ENCODE measurements around the gene FAR2.

Gene FAR2

GRCh38 chr12:29200586-29200985, 51.5 kb downstream of the FAR2 start:
- FAIRE-seq (no peak), DNase-seq (ENCODE audit: insufficient read length, low spot score) (no peak)

GRCh38 chr12:29201296-29201695, 52.2 kb downstream of the FAR2 start:
- FAIRE-seq: no peak
- DNase-seq (ENCODE audit: insufficient read length, low spot score): no peak

- FAIRE-seq (no peak), DNase-seq (ENCODE audit: insufficient read length, low spot score) (no peak)
These were observed 52.7 kb downstream of the FAR2 start for GRCh38 chr12:29201746-29202145.

- DNase-seq (ENCODE audit: insufficient read length, low spot score) (no peak), FAIRE-seq (no peak)
These were observed 55.4 kb downstream of the FAR2 start for GRCh38 chr12:29204521-29204920.

GRCh38 chr12:29207120-29207519, 58.0 kb downstream of the FAR2 start:
- no peak for DNase-seq (ENCODE audit: insufficient read length, low spot score)
- no peak for FAIRE-seq

- DNase-seq (ENCODE audit: insufficient read length, low spot score): no peak
- no peak for FAIRE-seq
These were observed 59.0 kb downstream of the FAR2 start for GRCh38 chr12:29208060-29208459.

- FAIRE-seq (no peak), DNase-seq (ENCODE audit: insufficient read length, low spot score) (no peak)
These were observed 60.0 kb downstream of the FAR2 start for GRCh38 chr12:29208936-29209701.

- FAIRE-seq (no peak), DNase-seq (ENCODE audit: insufficient read length, low spot score) (no peak)
These were observed 62.6 kb downstream of the FAR2 start for GRCh38 chr12:29211696-29212095.

- no peak for DNase-seq (ENCODE audit: insufficient read length, low spot score)
- FAIRE-seq: no peak
These were observed 63.8 kb downstream of the FAR2 start for GRCh38 chr12:29212682-29213403.

GRCh38 chr12:29216266-29216665, 67.2 kb downstream of the FAR2 start:
- DNase-seq (ENCODE audit: insufficient read length, low spot score) (no peak), FAIRE-seq (no peak)

GRCh38 chr12:29216797-29217575, 67.9 kb downstream of the FAR2 start:
- FAIRE-seq: no peak
- no peak for DNase-seq (ENCODE audit: insufficient read length, low spot score)

GRCh38 chr12:29220632-29221336, 71.7 kb downstream of the FAR2 start:
- DNase-seq (ENCODE audit: insufficient read length, low spot score) (no peak), FAIRE-seq (no peak)

GRCh38 chr12:29222200-29222599, 73.1 kb downstream of the FAR2 start:
- FAIRE-seq: no peak
- DNase-seq (ENCODE audit: insufficient read length, low spot score): no peak

- FAIRE-seq: no peak
- DNase-seq (ENCODE audit: insufficient read length, low spot score): no peak
These were observed 74.3 kb downstream of the FAR2 start for GRCh38 chr12:29223426-29223825.

- FAIRE-seq: no peak
- no peak for DNase-seq (ENCODE audit: insufficient read length, low spot score)
These were observed 75.0 kb downstream of the FAR2 start for GRCh38 chr12:29223956-29224543.

- FAIRE-seq (no peak), DNase-seq (ENCODE audit: insufficient read length, low spot score) (no peak)
These were observed 75.5 kb downstream of the FAR2 start for GRCh38 chr12:29224572-29224971.

GRCh38 chr12:29225834-29226233, 76.8 kb downstream of the FAR2 start:
- no peak for FAIRE-seq
- DNase-seq (ENCODE audit: insufficient read length, low spot score): no peak

- FAIRE-seq (no peak), DNase-seq (ENCODE audit: insufficient read length, low spot score) (no peak)
These were observed 77.5 kb downstream of the FAR2 start for GRCh38 chr12:29226616-29227015.

- FAIRE-seq (no peak), DNase-seq (ENCODE audit: insufficient read length, low spot score) (no peak)
These were observed 79.5 kb downstream of the FAR2 start for GRCh38 chr12:29228474-29229157.

- DNase-seq (ENCODE audit: insufficient read length, low spot score) (no peak), FAIRE-seq (no peak)
These were observed 80.1 kb downstream of the FAR2 start for GRCh38 chr12:29229158-29229505.

All from HTR-8/SVneo (cell line).